ENCODE results near the gene LZTS2.

DNA sequence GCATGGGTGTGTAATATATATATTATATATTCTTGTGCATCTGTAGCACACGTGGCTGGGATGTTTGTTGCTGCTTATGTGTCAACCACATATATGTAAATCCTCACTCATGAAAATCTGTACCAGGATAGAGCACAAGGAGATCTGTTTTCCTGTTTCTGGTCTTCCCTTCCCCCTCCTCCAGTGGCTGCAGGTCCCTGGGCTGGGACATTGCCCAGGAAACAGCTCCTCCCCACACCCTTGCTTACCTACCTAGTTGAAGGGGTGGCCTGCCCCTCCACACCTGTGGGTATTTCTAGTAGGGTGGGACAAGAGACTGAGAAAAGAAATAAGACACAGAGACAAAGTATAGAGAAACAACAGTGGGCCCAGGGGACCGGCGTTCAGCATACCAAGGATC is 33.7 kb downstream of the LZTS2 start:
- TF ChIP-seq, protein P1, sequence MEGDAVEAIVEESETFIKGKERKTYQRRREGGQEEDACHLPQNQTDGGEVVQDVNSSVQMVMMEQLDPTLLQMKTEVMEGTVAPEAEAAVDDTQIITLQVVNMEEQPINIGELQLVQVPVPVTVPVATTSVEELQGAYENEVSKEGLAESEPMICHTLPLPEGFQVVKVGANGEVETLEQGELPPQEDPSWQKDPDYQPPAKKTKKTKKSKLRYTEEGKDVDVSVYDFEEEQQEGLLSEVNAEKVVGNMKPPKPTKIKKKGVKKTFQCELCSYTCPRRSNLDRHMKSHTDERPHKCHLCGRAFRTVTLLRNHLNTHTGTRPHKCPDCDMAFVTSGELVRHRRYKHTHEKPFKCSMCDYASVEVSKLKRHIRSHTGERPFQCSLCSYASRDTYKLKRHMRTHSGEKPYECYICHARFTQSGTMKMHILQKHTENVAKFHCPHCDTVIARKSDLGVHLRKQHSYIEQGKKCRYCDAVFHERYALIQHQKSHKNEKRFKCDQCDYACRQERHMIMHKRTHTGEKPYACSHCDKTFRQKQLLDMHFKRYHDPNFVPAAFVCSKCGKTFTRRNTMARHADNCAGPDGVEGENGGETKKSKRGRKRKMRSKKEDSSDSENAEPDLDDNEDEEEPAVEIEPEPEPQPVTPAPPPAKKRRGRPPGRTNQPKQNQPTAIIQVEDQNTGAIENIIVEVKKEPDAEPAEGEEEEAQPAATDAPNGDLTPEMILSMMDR (IDR thresholded peaks at IDR 0.05; ENCODE audit: poor library complexity), result no peak
- no peak for TF ChIP-seq EZH2phosphoT487 (IDR thresholded peaks at IDR 0.05; ENCODE audit: low read depth, severe bottlenecking, unreplicated experiment)

Measured in hepatocyte (in vitro differentiated cells).